Prostate gland (tissue), 2 donors: ENCODE data around the gene MTFR1L.

Experiments used
- CTCF ChIP-seq, 4 experiments: fragments of 200-600 bp in 2 of 4; fragments of 450-650 bp in 2 of 4; sonication (generic) in 2 of 4; IDR thresholded peaks; 1 replicate in 3 of 4; 2 replicates in 1 of 4; pipeline ENCODE4 v1.5.1; 2016 to 2019; ENCODE audit warnings: antibody characterized with exemption in 4 of 4, mild to moderate bottlenecking in 2 of 4, moderate library complexity in 2 of 4
- POLR2A ChIP-seq: fragments of 450-650 bp; IDR thresholded peaks from one replicate; pipeline ENCODE4 v1.6.1; 2016; ENCODE audit warnings: antibody characterized with exemption, mild to moderate bottlenecking

DNA sequence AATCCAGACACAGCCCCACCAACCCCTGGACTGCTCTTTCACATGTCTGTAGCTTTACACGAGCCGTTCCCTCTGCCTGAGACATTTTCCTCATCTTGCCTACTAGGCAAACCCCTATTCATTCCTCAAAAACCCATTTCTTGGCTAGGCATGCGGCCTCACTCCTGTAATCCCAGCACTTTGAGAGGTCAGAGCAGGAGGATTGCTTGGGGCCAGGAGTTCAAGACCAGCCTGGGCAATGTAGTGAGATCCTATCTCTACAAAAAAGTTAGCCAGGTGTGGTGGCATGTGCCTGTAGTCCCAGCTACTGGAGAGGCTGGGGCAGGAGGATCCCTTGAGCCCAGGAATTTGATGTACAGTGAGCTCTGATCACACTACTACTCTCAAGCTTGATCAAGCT is 44.7 kb downstream of the MTFR1L start:
- no peak for TF ChIP-seq CTCF (IDR thresholded peaks at IDR 0.05)
- TF ChIP-seq POLR2A, result no peak
